IMR-90 (cell line): ENCODE data around the gene AOPEP.

Experiments used
- MAFK ChIP-seq: IDR thresholded peaks from 2 replicates; pipeline ENCODE4 v1.6.1; 2012; ENCODE audit warnings: low read depth, low read length, improper control_type of control experiment
- MAZ ChIP-seq: IDR thresholded peaks from 2 replicates; pipeline ENCODE4 v1.6.1; 2012; ENCODE audit warnings: low read depth, mild to moderate bottlenecking, low read length, improper control_type of control experiment, moderate library complexity, borderline replicate concordance
- POLR2A ChIP-seq: IDR thresholded peaks from 2 replicates; pipeline ENCODE4 v1.6.1; 2012; ENCODE audit warnings: mild to moderate bottlenecking, low read depth, low read length
- RFX5 ChIP-seq: IDR thresholded peaks from 2 replicates; pipeline ENCODE4 v1.8.0; 2012; ENCODE audit warnings: low read depth, mild to moderate bottlenecking, low read length, moderate library complexity
- TF ChIP-seq, protein P1 (sequence below): conservative IDR thresholded peaks from 2 replicates; pipeline ENCODE4 v1.5.1; 2012; ENCODE audit warnings: mild to moderate bottlenecking, low read depth, low read length, improper control_type of control experiment

DNA sequence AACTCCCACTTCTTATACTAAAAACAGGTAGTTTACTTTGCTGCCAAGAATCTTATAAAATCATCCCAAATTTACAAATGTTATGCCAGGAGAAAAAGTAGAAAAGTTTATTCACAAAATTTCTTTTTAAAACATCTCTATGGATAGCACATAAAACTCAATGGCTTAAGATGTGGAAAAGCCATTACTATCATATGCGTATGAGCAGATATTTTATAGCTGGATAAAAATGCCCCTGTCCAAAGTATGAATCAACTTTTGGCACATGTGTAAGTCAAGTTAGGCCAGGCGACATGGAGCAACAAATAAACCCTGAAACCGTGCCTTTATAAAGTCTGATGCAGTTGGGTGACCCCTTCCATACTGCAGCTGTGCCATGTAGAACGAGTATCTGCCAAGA, 48.6 kb upstream of the AOPEP start:
- no peak for TF ChIP-seq POLR2A
- TF ChIP-seq, protein P1, sequence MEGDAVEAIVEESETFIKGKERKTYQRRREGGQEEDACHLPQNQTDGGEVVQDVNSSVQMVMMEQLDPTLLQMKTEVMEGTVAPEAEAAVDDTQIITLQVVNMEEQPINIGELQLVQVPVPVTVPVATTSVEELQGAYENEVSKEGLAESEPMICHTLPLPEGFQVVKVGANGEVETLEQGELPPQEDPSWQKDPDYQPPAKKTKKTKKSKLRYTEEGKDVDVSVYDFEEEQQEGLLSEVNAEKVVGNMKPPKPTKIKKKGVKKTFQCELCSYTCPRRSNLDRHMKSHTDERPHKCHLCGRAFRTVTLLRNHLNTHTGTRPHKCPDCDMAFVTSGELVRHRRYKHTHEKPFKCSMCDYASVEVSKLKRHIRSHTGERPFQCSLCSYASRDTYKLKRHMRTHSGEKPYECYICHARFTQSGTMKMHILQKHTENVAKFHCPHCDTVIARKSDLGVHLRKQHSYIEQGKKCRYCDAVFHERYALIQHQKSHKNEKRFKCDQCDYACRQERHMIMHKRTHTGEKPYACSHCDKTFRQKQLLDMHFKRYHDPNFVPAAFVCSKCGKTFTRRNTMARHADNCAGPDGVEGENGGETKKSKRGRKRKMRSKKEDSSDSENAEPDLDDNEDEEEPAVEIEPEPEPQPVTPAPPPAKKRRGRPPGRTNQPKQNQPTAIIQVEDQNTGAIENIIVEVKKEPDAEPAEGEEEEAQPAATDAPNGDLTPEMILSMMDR = no peak
- no peak for TF ChIP-seq RFX5
- no peak for TF ChIP-seq MAZ
- no peak for TF ChIP-seq MAFK
